ENCODE results near the gene SLC35F1.

SLC35F1 gene

DNA sequence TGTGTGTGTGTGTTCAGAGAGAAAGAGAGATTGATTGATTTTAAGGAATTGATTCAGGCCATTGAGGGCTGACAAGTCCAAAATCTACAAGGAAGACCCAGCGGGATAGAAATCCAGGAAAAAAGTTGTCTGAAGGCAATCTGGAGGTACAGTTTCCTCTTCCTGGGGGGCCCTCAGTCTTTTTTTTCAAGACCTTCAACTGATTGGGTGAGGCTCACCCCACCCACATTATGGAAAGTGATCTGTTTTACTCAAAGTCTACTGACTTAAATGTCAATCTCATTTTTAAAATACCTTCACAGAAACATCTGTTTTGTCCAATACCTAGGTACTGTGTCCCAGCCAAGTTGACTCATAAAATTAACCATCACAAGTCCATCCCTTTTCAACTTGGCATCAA lies 398.0 kb downstream of the SLC35F1 start:
- no peaks in the 10 kb centered on the region for H3K4me1 ChIP-seq (ENCODE audit: insufficient read depth, insufficient read length)
- no peak for DNase-seq (ENCODE audit: low read depth, low spot score)

GRCh38 chr6:118306392-118307238 lies 399.6 kb downstream of the SLC35F1 start:
- Histone ChIP-seq H3K9ac (ENCODE audit: insufficient read length, low read depth) (no peak overlapping the region), H3K36me3 (ENCODE audit: insufficient read depth, insufficient read length, low read length) (no peaks in the 10 kb centered on the region), H3K27me3 (ENCODE audit: insufficient read depth, insufficient read length) (no peaks in the 10 kb centered on the region), H3K4me1 (ENCODE audit: insufficient read depth, insufficient read length) (no peaks in the 10 kb centered on the region), H3K4me3 (ENCODE audit: insufficient read length, low read depth) (no peak overlapping the region), H3K9me3 (ENCODE audit: insufficient read depth, low read length) (no peaks in the 10 kb centered on the region)
- TF ChIP-seq ZNF274 (IDR thresholded peaks at IDR 0.05; ENCODE audit: low read depth, low read length) (no peak), YY1 (IDR thresholded peaks at IDR 0.05; ENCODE audit: insufficient read depth, insufficient read length) (no peak), SUZ12 (IDR thresholded peaks at IDR 0.05; ENCODE audit: extremely low read depth, insufficient read depth, insufficient read length) (no peak)
- no peak for DNase-seq (ENCODE audit: low read depth, low spot score)

More for the DNA sequence above, 398.0 kb downstream of the SLC35F1 start:
- Histone ChIP-seq H3K9ac (ENCODE audit: insufficient read length, low read depth) (no peak overlapping the region), H3K27me3 (ENCODE audit: insufficient read depth, insufficient read length) (no peaks in the 10 kb centered on the region), H3K9me3 (ENCODE audit: insufficient read depth, low read length) (no peaks in the 10 kb centered on the region), H3K36me3 (ENCODE audit: insufficient read depth, insufficient read length, low read length) (no peaks in the 10 kb centered on the region), H3K4me3 (ENCODE audit: insufficient read length, low read depth) (no peak overlapping the region)
- TF ChIP-seq YY1 (IDR thresholded peaks at IDR 0.05; ENCODE audit: insufficient read depth, insufficient read length) = no peak
- no peak for TF ChIP-seq ZNF274 (IDR thresholded peaks at IDR 0.05; ENCODE audit: low read depth, low read length)
- TF ChIP-seq SUZ12 (IDR thresholded peaks at IDR 0.05; ENCODE audit: extremely low read depth, insufficient read depth, insufficient read length) = no peak

DNA sequence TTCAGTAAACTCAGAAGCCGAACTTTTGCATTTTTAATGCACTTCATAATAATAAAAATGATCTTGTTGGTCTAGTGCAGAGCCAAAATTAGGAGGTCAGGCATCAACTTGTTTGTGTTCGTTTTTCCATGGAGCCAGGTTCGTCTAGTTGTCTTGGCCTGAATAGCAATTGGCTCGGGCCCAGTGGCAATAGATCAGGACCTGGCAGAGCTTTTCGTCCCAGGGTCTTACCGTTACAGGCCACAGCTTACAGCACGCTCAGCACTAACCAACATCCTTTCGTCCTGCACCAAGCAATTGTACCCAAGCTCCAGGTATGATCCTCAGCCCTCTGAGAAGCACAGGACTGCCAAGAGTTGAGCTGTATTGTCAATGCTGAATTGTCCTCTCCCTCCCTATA lies 400.5 kb downstream of the SLC35F1 start:
- no peaks in the 10 kb centered on the region for H3K9me3 ChIP-seq (ENCODE audit: insufficient read depth, low read length)
- TF ChIP-seq YY1 (IDR thresholded peaks at IDR 0.05; ENCODE audit: insufficient read depth, insufficient read length) (no peak), ZNF274 (IDR thresholded peaks at IDR 0.05; ENCODE audit: low read depth, low read length) (no peak), SUZ12 (IDR thresholded peaks at IDR 0.05; ENCODE audit: extremely low read depth, insufficient read depth, insufficient read length) (no peak)
- no peak overlapping the region for H3K9ac ChIP-seq (ENCODE audit: insufficient read length, low read depth)
- H3K4me3 ChIP-seq (ENCODE audit: insufficient read length, low read depth) = no peak overlapping the region
- H3K27me3 ChIP-seq (ENCODE audit: insufficient read depth, insufficient read length) = no peaks in the 10 kb centered on the region
- H3K4me1 ChIP-seq (ENCODE audit: insufficient read depth, insufficient read length) = no peaks in the 10 kb centered on the region
- no peak for DNase-seq (ENCODE audit: low read depth, low spot score)
- no peaks in the 10 kb centered on the region for H3K36me3 ChIP-seq (ENCODE audit: insufficient read depth, insufficient read length, low read length)

GRCh38 chr6:118309337-118310093 lies 402.5 kb downstream of the SLC35F1 start:
- no peak for TF ChIP-seq YY1 (IDR thresholded peaks at IDR 0.05; ENCODE audit: insufficient read depth, insufficient read length)
- Histone ChIP-seq H3K27me3 (ENCODE audit: insufficient read depth, insufficient read length) (no peaks in the 10 kb centered on the region), H3K4me3 (ENCODE audit: insufficient read length, low read depth) (no peak overlapping the region), H3K9me3 (ENCODE audit: insufficient read depth, low read length) (no peaks in the 10 kb centered on the region), H3K4me1 (ENCODE audit: insufficient read depth, insufficient read length) (no peaks in the 10 kb centered on the region), H3K36me3 (ENCODE audit: insufficient read depth, insufficient read length, low read length) (no peaks in the 10 kb centered on the region), H3K9ac (ENCODE audit: insufficient read length, low read depth) (no peak overlapping the region)
- DNase-seq (ENCODE audit: low read depth, low spot score) = no peak

DNA sequence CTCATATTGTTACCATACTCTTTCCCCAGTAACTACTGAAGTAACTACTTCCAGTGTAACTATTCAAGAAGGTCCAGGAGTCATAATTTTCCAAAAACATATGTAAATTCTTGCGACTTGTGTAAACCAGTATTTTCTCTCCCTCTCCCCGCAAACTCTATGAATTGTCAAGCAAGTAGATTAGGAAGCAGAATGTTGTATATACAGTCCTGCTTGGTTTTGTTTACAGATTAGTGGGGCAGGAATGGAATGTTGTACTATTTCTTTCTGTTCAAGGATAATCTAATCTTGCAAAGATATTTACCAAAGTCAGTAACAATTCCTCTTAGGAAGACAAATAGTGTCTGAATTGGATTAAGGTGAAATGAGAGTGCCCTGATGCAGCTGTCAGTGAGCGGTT lies 406.1 kb downstream of the SLC35F1 start:
- H3K9ac ChIP-seq (ENCODE audit: insufficient read length, low read depth) = no peak overlapping the region
- H3K4me3 ChIP-seq (ENCODE audit: insufficient read length, low read depth) = no peak overlapping the region
- no peak for DNase-seq (ENCODE audit: low read depth, low spot score)
- H3K4me1 ChIP-seq (ENCODE audit: insufficient read depth, insufficient read length) = no peaks in the 10 kb centered on the region
- TF ChIP-seq SUZ12 (IDR thresholded peaks at IDR 0.05; ENCODE audit: extremely low read depth, insufficient read depth, insufficient read length) (no peak), ZNF274 (IDR thresholded peaks at IDR 0.05; ENCODE audit: low read depth, low read length) (no peak), YY1 (IDR thresholded peaks at IDR 0.05; ENCODE audit: insufficient read depth, insufficient read length) (no peak)
- H3K36me3 ChIP-seq (ENCODE audit: insufficient read depth, insufficient read length, low read length) = no peaks in the 10 kb centered on the region
- H3K9me3 ChIP-seq (ENCODE audit: insufficient read depth, low read length) = no peaks in the 10 kb centered on the region
- H3K27me3 ChIP-seq (ENCODE audit: insufficient read depth, insufficient read length) = no peaks in the 10 kb centered on the region

- no peak for DNase-seq (ENCODE audit: low read depth, low spot score)
- Histone ChIP-seq H3K9me3 (ENCODE audit: insufficient read depth, low read length) (no peaks in the 10 kb centered on the region), H3K9ac (ENCODE audit: insufficient read length, low read depth) (no peak overlapping the region), H3K27me3 (ENCODE audit: insufficient read depth, insufficient read length) (no peaks in the 10 kb centered on the region), H3K36me3 (ENCODE audit: insufficient read depth, insufficient read length, low read length) (no peaks in the 10 kb centered on the region), H3K4me3 (ENCODE audit: insufficient read length, low read depth) (no peak overlapping the region), H3K4me1 (ENCODE audit: insufficient read depth, insufficient read length) (no peaks in the 10 kb centered on the region)
- TF ChIP-seq YY1 (IDR thresholded peaks at IDR 0.05; ENCODE audit: insufficient read depth, insufficient read length) (no peak), SUZ12 (IDR thresholded peaks at IDR 0.05; ENCODE audit: extremely low read depth, insufficient read depth, insufficient read length) (no peak), ZNF274 (IDR thresholded peaks at IDR 0.05; ENCODE audit: low read depth, low read length) (no peak)
Observed at GRCh38 chr6:118313762-118314161, 406.7 kb downstream of the SLC35F1 start.

- Histone ChIP-seq H3K4me1 (ENCODE audit: insufficient read depth, insufficient read length) (no peaks in the 10 kb centered on the region), H3K27me3 (ENCODE audit: insufficient read depth, insufficient read length) (no peaks in the 10 kb centered on the region), H3K4me3 (ENCODE audit: insufficient read length, low read depth) (no peak overlapping the region), H3K9ac (ENCODE audit: insufficient read length, low read depth) (no peak overlapping the region), H3K9me3 (ENCODE audit: insufficient read depth, low read length) (no peaks in the 10 kb centered on the region), H3K36me3 (ENCODE audit: insufficient read depth, insufficient read length, low read length) (no peaks in the 10 kb centered on the region)
- TF ChIP-seq YY1 (IDR thresholded peaks at IDR 0.05; ENCODE audit: insufficient read depth, insufficient read length) (no peak), ZNF274 (IDR thresholded peaks at IDR 0.05; ENCODE audit: low read depth, low read length) (no peak), SUZ12 (IDR thresholded peaks at IDR 0.05; ENCODE audit: extremely low read depth, insufficient read depth, insufficient read length) (no peak)
- DNase-seq (ENCODE audit: low read depth, low spot score) = no peak
Observed at GRCh38 chr6:118316796-118317384, 409.8 kb downstream of the SLC35F1 start.
